ENCODE results near the gene CXCL10.
"Not testable (repeated sequence)": the region's sequence is repeated elsewhere in the genome, so short reads cannot be mapped to it uniquely, and the experiment has no call there.

The CXCL10 gene

DNA sequence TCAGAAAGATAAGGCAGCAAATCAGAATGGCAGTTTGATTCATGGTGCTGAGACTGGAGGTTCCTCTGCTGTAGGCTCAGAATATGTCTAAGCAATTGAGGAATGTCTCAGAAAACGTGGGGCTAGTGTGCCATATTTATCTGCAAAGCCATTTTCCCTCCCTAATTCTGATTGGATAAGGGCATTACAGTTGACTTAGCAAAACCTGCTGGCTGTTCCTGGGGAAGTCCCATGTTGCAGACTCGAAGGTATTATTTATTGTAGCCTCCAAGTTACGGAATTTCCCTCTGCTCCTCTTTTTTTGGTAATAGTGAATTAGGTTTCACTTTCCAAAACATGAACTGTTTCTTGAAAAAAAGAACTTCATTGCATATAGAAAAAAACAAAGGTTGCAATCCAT is at the start of gene CXCL10:
Gene CXCL10 (minus strand): TSS at position 109 of the 400 bp plus-strand sequence. CDS start 66 bp downstream, at position 43.
- peak; percentile 18 to 35 for DNase-seq

DNA sequence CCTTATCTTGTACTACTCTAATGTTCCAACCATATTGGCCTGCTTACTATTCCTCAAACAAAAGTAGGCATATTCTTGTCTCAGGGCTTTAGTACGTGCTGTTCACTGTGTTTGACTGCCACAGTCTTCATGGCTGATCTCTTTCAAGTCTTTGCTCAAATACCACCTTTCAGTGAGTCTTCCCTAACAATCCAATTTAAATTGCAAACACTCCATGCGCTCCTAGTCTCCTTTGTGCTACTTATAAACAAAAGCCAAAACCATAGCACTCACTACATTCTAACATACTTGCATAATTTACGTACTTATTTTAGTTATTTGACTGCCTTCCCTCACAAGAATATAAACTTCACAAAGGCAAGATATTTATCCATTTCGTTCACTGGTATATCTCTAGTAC is 49.5 kb upstream of the CXCL10 start:
- DNase-seq, result no peak

- DNase-seq, result peak; percentile 63 to 75
Observed at GRCh38 chr4:76067652-76068286, 44.5 kb upstream of the CXCL10 start.

DNA sequence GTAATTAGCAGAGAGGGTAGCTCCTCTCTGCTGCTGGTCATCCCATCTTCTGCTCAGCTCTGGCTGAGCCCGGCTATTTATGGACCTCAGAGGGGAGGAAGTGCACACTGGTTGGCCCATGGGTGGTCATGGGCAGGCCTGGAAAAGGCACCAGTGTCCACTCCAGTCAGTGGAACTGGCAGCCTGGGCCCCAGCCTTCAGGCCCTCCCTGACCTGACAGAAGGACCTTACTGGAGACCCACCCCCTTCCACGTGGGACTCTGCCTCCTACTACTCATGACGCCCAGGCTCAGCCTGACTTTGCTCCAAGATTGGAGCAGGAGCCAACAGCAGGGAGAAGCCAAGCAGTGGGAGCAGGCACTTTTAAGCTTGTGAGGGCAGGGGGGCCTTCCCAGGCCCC is 43.2 kb upstream of the CXCL10 start:
- DNase-seq, result no peak

DNA sequence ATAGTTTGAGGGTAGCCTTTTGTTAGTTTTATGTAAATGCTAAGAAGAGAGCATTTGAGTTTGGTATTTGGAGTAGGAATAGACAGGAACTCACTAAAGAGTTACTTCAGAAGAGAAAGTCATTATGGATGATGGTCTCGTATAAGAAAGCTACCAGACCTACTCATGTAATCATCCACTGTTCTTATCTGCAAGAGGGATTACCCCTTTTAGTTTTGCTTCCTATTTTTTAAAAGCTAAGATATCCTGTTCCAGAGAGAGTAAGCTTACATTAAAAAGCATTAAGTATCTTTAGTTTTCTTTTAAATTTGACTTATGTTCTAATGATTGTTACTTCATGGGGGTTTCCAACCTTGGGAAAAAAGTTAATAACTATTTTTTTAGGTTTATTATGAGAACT is 38.7 kb upstream of the CXCL10 start:
- no peak for DNase-seq

GRCh38 chr4:76061421-76061820 is 38.1 kb upstream of the CXCL10 start:
- DNase-seq, result no peak

DNA sequence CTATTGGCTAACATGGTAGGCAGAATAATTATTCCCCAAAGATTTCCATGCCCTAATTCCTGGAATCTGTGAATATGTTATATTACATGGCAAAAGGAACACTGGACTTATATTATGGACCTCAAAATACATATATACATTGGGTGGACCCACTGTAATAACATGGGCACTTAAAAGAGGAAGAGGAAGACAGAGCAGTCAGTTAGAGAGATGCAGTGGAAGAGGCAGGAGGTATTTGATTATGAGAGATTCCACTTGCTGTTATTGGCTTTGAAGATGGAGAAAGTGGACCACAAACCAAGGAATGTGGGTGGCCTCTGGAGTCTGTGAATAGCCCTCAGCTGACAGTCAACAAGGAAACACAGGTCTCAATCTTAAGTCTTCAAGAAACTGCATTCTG is 37.2 kb upstream of the CXCL10 start:
- DNase-seq, result no peak

GRCh38 chr4:76059750-76060149 is 36.5 kb upstream of the CXCL10 start:
- no peak for DNase-seq

DNA sequence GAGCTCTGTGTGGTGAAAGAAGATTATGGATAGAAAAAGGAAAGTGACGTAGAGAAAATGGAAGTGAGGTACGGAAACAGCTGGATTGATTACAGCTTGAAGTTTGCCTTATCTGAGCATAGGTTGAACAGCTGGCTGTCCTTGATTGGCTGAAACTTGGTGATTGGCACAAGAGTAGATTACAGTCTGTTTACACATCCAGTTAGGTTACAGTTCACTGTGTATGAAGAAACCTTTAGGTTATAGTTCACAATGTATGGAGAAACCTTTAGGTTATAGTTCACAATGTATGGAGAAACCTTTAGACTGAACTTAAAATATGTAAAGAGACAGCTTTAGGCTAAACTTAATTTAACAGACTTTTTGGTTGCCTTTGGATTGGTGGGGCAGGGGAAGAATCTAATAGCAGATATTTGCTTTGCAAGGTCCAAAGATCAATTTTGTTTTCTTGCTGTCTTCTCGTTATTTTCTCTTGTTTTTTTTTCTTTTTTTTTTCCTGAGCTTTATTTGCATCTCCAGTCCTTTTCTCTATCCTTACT is 35.7 kb upstream of the CXCL10 start:
- no peak for DNase-seq

DNA sequence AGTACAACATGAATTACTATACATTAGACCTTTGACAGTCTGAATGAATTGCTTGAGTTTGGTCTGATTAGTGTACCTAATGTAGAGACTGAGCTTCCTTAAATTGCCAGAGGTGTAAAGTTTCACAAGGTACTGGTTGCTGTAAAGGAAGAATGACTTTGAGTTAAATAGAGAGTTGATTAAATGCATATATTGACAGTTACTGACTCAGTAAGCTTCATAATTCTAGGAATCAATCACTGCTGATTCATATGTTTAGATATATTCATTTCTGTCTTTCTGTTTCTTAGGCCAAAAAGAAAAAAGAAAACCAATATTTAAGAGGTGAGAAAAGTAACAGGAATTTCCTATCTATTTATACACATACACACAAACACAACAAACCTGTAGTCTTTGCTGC is 35.0 kb upstream of the CXCL10 start:
- no peak for DNase-seq

DNA sequence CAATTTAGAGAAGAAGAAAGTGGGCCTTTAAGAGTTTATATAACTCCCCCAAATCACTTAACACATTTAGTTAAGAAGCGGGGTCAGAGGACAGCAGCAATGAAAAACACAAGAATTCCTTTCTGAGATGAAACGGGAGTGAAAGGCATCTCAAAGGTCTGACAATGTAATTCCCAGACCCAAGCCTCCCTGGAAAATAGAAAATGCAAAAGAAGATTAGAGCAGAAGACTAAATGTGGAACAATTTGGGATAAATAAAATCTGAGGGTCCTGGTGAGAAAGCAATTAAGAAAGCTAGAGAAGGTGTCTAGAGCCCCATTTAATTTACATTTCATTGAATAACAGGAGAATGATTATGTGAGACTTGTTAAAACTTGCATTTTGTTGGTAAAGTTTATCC is 32.1 kb upstream of the CXCL10 start:
- DNase-seq, result no peak

GRCh38 chr4:76055016-76055415 is 31.7 kb upstream of the CXCL10 start:
- no peak for DNase-seq

GRCh38 chr4:76053730-76054129 is 30.4 kb upstream of the CXCL10 start:
- no peak for DNase-seq

DNA sequence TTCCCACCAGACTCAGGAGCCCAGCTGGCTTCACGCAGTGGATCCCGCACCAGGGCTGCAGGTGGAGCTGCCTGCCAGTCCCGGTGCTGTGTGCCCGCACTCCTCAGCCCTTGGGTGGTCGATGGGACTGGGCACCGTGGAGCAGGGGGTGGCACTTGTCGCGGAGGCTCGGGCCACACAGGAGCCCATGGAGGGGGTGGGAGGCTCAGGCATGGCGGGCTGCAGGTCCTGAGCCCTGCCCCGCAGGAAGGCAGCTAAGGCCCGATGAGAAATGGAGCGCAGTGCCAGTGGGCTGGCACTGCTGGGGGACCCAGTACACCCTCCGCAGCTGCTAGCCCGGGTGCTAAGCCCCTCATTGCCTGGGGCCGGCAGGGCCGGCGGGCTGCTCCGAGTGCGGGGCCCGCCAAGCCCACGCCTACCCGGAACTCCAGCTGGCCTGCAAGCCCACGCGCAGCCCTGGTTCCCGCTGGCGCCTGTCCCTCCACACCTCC is 27.3 kb upstream of the CXCL10 start:
- DNase-seq, result not testable (repeated sequence)

- not testable (repeated sequence) for DNase-seq
Observed at GRCh38 chr4:76049860-76050416, 26.6 kb upstream of the CXCL10 start.

DNA sequence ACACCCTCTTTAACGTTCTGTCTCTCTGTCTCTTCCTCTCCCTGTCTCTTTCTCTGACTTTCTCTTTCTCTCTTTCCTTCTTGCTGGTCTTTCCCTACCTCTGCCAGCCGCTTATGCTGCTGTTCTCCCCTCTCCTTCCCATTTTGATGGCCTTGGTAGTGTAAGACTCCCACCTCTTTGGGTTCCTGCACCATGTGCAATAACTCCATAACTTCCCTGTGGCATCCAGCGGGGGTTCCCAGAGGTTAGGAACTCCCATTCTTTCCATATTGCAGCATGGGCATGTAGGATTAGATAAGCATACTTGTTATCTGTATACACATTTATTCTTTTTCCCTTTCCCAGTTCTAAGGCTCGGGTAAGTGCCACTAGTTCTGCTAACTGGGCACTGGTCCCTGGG is 21.4 kb upstream of the CXCL10 start:
- not testable (repeated sequence) for DNase-seq

GRCh38 chr4:76043306-76043705 is 20.0 kb upstream of the CXCL10 start:
- not testable (repeated sequence) for DNase-seq

DNA sequence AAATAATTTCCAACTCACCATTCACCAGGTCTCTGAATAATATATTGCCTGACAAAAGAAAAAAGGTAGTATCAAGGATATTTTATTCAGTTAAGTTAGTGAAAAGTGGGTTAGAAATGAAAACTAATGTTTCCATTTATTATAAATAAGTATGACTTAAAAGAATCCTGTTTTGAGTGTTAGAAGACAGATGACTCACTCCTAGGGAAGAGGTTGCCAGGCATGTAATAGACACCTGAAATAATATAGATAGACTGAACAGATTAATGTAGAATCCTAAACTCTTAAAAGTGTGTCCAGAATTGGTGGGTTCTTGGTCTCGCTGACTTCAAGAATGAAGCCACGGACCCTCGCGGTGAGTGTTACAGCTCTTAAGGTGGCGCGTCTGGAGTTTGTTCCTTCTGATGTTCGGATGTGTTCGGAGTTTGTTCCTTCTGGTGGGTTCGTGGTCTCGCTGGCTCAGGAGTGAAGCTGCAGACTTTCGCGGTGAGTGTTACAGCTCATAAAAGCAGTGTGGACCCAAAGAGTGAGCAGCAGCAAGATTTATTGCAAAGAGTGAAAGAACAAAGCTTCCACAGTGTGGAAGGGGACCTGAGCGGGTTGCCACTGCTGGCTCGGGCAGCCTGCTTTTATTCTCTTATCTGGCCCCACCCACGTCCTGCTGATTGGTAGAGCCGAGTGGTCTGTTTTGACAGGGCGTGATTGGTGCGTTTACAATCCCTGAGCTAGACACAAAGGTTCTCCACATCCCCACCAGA is 19.1 kb upstream of the CXCL10 start:
- DNase-seq, result peak in 1 of 2 donors; percentile 7

GRCh38 chr4:76036855-76037254 is 13.6 kb upstream of the CXCL10 start:
- DNase-seq, result no peak

DNA sequence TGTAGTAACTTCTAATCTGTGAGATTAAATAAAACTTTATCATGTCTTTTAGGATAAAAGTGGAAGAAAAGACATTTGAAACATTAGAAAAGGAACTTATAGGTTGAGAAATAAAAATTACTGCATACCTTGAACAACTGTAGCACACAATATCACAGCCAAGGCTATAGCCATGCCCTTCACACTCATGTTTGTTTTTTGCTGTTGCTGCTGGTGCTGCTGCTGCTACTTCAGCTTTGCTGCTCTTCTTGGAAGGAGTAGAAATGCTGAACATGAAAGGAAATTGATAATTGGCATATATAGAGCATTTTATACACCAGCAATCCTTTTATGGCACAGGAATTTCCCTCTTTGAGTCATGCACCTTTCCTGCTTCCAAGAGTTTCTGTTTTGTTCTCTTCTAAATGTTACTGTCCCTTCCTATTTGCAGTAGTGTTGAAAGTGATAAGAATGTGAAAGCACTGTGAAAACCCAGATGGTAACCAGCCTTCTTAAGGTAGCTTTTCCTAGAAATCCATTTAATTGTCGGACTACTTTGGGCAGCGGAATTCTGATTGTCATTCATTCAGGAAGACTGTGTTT is 12.6 kb upstream of the CXCL10 start, which contains the start of gene CXCL11:
Gene CXCL11 (minus strand): TSS at position 272 of the 582 bp plus-strand sequence. CDS start 83 bp downstream, at position 189.
- no peak for DNase-seq

- DNase-seq, result no peak
Observed at GRCh38 chr4:76035141-76035540, 11.8 kb upstream of the CXCL10 start.

DNA sequence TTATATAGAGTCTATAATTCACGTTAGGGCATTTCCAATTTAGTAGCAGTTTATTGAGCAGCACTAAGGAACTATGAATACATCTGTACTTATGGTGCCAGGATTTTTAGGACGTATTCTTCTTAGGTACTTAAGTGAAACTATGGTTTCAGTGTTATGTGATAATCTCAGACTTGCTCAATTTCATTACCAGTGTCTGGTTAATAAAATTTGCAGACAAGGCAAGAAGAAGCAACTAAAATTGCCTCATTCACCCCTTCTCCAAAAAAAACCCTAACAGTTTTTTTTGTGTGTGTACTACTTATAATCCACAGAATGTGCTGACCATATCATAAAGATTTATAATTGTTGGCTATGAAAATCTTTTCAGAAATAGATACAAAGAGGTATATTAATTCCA is 6.0 kb upstream of the CXCL10 start:
- DNase-seq, result no peak

- peak in 1 of 2 donors; percentile 20 for DNase-seq
Observed at GRCh38 chr4:76028350-76028765, 5.1 kb upstream of the CXCL10 start.
